Adrenal gland (tissue), 12 donors: ENCODE results near the gene ZNF862. TPM values are rescaled to one million over a fixed set of nuclear protein-coding genes. Genes with fewer than 3 reads are reported as not detected.

Experiments
- polyA plus RNA-seq, 3 donors: library from polyadenylated mRNA; stranded (reverse); fragments of 200-250 nt in 2 of 3; fragments of 350-450 nt in 1 of 3; fragmentation: Illumina TruSeq in 1 of 3; extraction: RNeasy Lipid Tissue Mini Kit (QIAGEN cat#74804) in 1 of 3; gene quantifications; one replicate each; pipeline ENCODE4 v1.2.3, GENCODE V29; 2013 to 2014
- small RNA-seq, 2 donors: library from RNA; depleted of rRNA; stranded (forward); fragments of <200 nt; gene quantifications; one replicate each; pipeline ENCODE3, GENCODE V24; 2016
- total RNA-seq, 9 donors: library from RNA; depleted of rRNA in 4 of 9; stranded (reverse); fragments of >200 nt in 4 of 9; fragments of 120-200 nt in 1 of 9; fragmentation: NEBNext Ultra II Directional in 1 of 9; extraction: Animal tissue kit (Norgen Biotek cat#: 25700) in 1 of 9; gene quantifications; one replicate each; pipeline versions ENCODE4 v1.1.0 to v1.2.4, GENCODE V29; 2013 to 2023
- donor health status: healthy with polysubstance abuse.
- donor health status: Bipolar disorder and iron deficiency.
- donor health status: DM: yes; HTN: yes; CAD: no.
- donor health status: DM: no; HTN: no; CAD: no.
- donor health status: DM: no; HTN: no; CAD: no.
- donor health status: DM: yes; HTN: yes; CAD: no.

ZNF862 gene
- total and polyA plus RNA-seq, 12 donors = 7.3 to 32.9 (median 13.9) TPM

Small RNAs within 50 kb of the gene (small RNA-seq; reads per million reads assigned to genes)
- 0 reads per million in 2 donors for gene AC093458.1

Other genes starting within 250 kb of the ZNF862 start
- gene ZNF467, start 64.8 kb upstream of the ZNF862 start, total RNA-seq = 10 to 100 TPM in 7 of 9 donors, 1 to 10 TPM in 2; 1.2 to 25.0 (median 15.3) TPM
- 10 to 100 TPM in 2 of 3 donors, 1 to 10 TPM in 1; 1.6 to 44.2 (median 24.5) TPM for gene ZNF467, start 64.8 kb upstream of the ZNF862 start, polyA plus RNA-seq
- 100 to 1,000 TPM in 1 of 9 donors, 10 to 100 TPM in 8; 17.5 to 101 (median 31.8) TPM for gene ATP6V0E2, start 35.6 kb downstream of the ZNF862 start, total RNA-seq
- 10 to 100 TPM; 19.4 to 38.9 (median 34.9) TPM for gene ATP6V0E2, start 35.6 kb downstream of the ZNF862 start, polyA plus RNA-seq